ENCODE data around the gene MGP. TPM values are rescaled to one million over a fixed set of nuclear protein-coding genes. Genes with fewer than 3 reads are reported as not detected.

Gene MGP
- total RNA-seq, 4 donors from 2014 or later = 76.0 to 127 (median 115) TPM

DNA sequence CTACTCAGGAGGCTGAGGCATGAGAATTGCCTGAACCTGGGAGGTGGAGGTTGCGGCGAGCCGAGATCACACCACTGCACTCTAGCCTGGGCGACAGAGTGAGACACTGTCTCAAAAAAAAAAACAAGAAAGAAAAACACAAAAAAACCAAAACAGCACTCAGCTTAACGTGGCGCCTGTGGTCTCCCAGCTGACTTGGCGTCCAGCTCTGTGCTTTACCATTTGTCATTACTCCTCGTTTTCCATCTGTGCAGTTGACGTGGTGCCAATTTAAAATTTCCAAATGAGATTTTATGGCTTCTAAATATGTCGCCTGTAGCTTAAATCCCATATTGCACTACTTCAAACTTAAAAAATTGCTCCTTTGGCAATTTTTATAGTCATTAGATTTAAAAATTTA lies 2.0 kb downstream of the MGP start:
- H3K9me3 ChIP-seq = no peaks in the 10 kb centered on the region
- no peak for DNase-seq
- TF ChIP-seq POLR2A (IDR thresholded peaks at IDR 0.05) = no peak
- TF ChIP-seq, protein P1, sequence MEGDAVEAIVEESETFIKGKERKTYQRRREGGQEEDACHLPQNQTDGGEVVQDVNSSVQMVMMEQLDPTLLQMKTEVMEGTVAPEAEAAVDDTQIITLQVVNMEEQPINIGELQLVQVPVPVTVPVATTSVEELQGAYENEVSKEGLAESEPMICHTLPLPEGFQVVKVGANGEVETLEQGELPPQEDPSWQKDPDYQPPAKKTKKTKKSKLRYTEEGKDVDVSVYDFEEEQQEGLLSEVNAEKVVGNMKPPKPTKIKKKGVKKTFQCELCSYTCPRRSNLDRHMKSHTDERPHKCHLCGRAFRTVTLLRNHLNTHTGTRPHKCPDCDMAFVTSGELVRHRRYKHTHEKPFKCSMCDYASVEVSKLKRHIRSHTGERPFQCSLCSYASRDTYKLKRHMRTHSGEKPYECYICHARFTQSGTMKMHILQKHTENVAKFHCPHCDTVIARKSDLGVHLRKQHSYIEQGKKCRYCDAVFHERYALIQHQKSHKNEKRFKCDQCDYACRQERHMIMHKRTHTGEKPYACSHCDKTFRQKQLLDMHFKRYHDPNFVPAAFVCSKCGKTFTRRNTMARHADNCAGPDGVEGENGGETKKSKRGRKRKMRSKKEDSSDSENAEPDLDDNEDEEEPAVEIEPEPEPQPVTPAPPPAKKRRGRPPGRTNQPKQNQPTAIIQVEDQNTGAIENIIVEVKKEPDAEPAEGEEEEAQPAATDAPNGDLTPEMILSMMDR (IDR thresholded peaks at IDR 0.05) = no peak
- H3K36me3 ChIP-seq = no peaks in the 10 kb centered on the region
- no peaks in the 10 kb centered on the region for H3K27me3 ChIP-seq
- H3K27ac ChIP-seq = peak overlapping the region; percentile 14 to 71 (median 22)
- H3K4me3 ChIP-seq = peak overlapping the region in 1 of 4 donors; percentile 37
- H3K4me1 ChIP-seq = no peaks in the 10 kb centered on the region

DNA sequence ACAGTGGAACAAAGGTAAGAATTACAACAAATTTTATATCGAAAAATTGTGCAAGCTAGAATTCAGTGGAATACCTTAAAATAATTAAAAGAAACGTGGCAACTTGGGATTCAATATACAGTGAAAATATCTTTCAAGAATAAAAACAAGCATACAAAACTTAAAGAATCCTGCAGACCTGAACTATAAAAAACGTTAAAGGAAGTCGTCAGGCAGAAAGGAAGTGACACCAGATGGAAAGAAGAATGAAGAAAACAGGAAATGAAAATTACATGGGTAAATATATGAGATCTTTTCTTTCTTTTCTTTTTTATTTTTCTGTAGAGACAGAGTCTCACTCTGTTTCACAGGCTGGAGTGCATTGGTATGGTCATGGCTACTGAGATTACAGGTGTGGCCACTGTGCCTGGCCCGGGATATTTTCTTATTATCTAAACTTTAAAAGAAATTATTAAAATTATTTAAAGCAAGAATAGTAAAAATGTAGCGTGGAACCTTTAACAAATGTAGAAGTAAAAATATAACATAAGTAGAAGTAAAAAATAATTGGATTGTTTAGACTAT lies 4.7 kb downstream of the MGP start:
- DNase-seq = no peak
- H3K36me3 ChIP-seq = no peaks in the 10 kb centered on the region
- no peaks in the 10 kb centered on the region for H3K4me1 ChIP-seq
- H3K4me3 ChIP-seq = no peak overlapping the region
- no peak for TF ChIP-seq POLR2A (IDR thresholded peaks at IDR 0.05)
- TF ChIP-seq, protein P1 (IDR thresholded peaks at IDR 0.05) = no peak
- H3K27me3 ChIP-seq = no peaks in the 10 kb centered on the region
- H3K27ac ChIP-seq = no peak overlapping the region
- H3K9me3 ChIP-seq = no peaks in the 10 kb centered on the region

DNA sequence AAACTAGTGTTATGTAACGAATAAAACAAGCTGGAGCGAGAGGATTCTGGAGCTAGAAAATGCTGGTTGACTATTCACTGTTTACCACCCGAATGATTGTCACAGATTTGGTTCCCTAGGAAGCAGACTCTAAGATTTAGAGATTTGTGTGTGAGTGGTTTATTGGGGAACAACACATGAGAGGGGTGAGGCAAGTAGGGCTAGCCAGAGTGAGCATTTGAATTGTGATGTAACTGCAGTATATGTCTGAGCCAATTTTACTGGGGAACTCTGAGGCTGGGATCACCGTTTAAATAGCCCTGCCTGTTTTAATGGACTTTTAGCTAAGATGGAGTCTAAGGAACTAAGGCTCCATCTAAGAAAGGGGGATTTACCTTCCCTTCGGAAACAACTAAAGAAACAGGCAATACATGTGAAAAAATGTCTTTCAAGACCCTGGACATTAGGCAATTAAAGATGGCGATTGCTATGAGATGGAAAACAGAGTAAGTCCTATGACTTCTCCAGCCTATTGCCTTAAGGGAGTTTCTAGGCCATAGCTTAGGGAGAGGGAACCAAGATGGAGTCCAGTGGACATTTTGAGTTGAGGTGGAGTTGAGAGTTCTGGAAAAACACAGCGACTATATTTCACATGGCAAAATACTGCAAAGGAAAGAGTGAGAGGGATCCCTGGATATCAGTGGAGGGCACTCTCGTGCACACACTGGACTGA lies 6.3 kb downstream of the MGP start:
- no peak for DNase-seq
- Histone ChIP-seq H3K27me3 (no peaks in the 10 kb centered on the region), H3K36me3 (no peaks in the 10 kb centered on the region), H3K9me3 (no peaks in the 10 kb centered on the region), H3K4me3 (no peak overlapping the region), H3K4me1 (no peaks in the 10 kb centered on the region), H3K27ac (no peak overlapping the region)
- no peak for TF ChIP-seq POLR2A (IDR thresholded peaks at IDR 0.05)
- TF ChIP-seq, protein P1 (IDR thresholded peaks at IDR 0.05) = no peak

DNA sequence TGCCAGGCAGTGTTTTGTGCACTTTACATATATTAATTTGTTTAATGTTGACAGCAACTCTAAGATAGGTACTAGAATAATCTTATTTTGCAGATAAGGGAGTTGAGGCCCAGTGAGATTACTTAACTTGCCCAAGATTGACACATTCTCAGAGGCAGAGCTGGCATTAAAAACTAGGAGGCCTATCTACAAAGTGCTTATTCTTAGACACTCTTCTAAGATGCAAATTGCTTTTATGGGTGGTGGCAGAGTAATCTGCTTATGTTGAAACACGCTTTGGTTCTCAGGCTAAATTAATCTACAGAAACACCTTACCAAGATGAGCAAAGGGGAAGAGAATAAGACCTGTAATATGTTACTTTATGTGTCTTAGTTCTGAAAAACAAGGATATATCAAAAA lies 7.2 kb downstream of the MGP start:
- DNase-seq = no peak
- Histone ChIP-seq H3K4me3 (no peak overlapping the region), H3K27ac (no peak overlapping the region), H3K27me3 (no peaks in the 10 kb centered on the region), H3K9me3 (no peaks in the 10 kb centered on the region), H3K4me1 (no peaks in the 10 kb centered on the region), H3K36me3 (no peaks in the 10 kb centered on the region)
- TF ChIP-seq, protein P1 (IDR thresholded peaks at IDR 0.05) = no peak
- no peak for TF ChIP-seq POLR2A (IDR thresholded peaks at IDR 0.05)

DNA sequence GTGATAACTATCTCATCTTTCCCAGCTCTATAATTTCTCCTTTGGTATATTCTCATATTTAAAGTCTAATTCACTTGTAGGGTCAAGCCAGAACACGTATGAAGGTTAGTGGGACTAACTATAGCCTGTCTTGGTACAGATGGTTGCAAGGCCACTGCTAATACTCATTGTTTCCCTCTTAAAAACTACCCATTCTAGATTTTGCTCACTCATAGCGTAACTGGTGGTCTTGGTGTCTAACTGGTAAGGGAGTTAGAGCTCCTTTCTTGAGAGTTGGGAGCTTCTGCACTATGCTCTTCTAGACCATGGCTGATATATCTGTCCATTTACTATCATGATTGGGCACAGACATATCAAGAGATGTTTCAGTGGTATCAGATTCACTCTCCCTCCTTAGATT lies 8.8 kb downstream of the MGP start:
- Histone ChIP-seq H3K9me3 (no peaks in the 10 kb centered on the region), H3K4me1 (no peaks in the 10 kb centered on the region), H3K36me3 (no peaks in the 10 kb centered on the region), H3K4me3 (no peak overlapping the region), H3K27ac (no peak overlapping the region), H3K27me3 (no peaks in the 10 kb centered on the region)
- TF ChIP-seq, protein P1 (IDR thresholded peaks at IDR 0.05) = no peak
- no peak for TF ChIP-seq POLR2A (IDR thresholded peaks at IDR 0.05)
- no peak for DNase-seq

Data from Peyer's patch (tissue), 4 donors.